ENCODE measurements around the gene SRCIN1. TPM values are rescaled to one million over a fixed set of nuclear protein-coding genes. Genes with fewer than 3 reads are reported as not detected.

Gene SRCIN1
- total and polyA plus RNA-seq, 3 experiments from 2014 or later, result 0.04 to 0.50 TPM; not detected in 1

DNA sequence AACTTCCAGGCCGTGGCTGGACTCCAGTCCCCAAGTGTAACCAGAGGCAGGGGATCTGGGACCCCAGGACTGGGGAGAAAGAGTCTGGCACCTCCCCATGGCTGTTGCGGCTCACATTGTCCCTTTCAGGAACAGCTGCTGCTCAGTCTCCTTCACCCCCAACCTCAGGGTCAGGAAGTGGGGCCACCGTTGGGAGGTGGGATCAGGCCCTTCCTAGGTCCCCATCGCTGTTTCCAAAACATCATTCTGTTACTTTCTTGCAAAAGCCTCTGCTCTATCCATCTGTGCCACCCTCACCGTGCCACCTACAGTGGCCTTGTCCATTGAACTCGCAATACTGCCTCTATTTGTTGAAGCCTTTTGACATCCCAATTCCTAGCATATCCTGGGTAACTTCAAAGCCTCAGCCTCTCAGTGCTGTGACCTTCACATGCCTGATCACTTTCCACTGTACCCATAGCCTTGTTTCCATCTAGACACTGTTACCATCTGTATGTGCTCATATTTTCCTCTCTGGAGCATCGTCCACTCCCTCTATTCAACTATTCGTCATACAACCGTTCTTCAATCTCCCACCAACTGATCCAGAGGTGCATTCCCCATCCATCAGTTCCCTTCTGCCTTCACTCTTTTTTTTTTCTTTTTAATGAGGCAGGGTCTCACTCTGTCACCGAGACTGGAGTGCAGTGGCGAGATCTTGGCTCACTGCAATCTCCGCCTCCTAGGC lies 15.0 kb upstream of the SRCIN1 start:
- Histone ChIP-seq H3K4me3 (ENCODE audit: low read length) (no peak overlapping the region), H3K9me3 (ENCODE audit: low read length) (no peaks in the 10 kb centered on the region), H3K27ac (ENCODE audit: low read depth, low read length) (no peak overlapping the region), H3K36me3 (ENCODE audit: insufficient read depth, low read length) (no peaks in the 10 kb centered on the region), H3K27me3 (ENCODE audit: insufficient read depth, low read length, poor library complexity, severe bottlenecking) (peaks cover 6% of the 10 kb centered on the region), H3K4me1 (ENCODE audit: insufficient read depth, low read length) (no peaks in the 10 kb centered on the region)
- POLR2A ChIA-PET, result no interaction called here
- Mint-ChIP-seq H3K4me1 (peaks cover 5 to 11% (median 5%) of the 10 kb centered on the region in 3 donors), H3K27me3 (peaks cover 23 to 61% of the 10 kb centered on the region in 2 donors), H3K4me3 (no peak overlapping the region), H3K36me3 (peaks cover 0 to 1% (median 0%) of the 10 kb centered on the region in 3 donors), H3K9me3 (no peaks in the 10 kb centered on the region), H3K27ac (no peak overlapping the region)
- DNase-seq, result no peak
- CTCF ChIA-PET, result interaction anchor here (1.4 kb wide), 1 partner anchor 42 kb away, joined by 4 read pairs; no protein-coding TSS in a partner anchor

DNA sequence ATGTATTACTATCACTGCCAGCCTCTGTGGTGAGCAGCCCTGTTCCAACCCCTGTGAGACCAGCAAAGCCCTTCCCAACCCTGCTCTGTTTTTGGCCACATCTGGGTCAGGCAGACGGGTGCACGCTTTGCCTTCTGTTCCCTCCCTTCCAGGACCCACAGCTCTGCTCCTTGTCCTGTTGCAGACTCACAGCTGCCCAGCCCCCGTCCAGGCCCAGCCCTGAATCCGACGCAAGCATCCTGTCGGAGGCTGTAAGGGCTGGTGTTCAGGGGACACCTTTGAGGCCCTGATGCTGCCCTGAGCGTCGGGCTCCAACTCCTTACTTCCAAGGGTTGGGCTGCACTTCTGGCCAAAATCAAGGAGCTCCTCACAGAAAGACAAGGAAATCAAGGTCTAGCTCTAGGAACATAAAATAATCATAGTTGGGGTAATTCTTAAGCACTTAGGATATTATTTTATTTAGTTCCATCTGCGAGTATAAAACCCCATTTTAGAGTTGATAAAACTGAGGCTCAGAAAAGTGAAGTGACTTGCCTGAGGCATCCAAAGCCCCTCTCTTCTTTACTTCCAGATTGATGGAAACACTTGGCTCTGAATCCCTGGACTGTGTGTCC lies 14.3 kb upstream of the SRCIN1 start:
- peaks cover 0 to 1% (median 0%) of the 10 kb centered on the region in 3 donors for H3K36me3 Mint-ChIP-seq
- H3K4me1 ChIP-seq (ENCODE audit: insufficient read depth, low read length), result no peaks in the 10 kb centered on the region
- no peak for DNase-seq
- no peak overlapping the region for H3K4me3 Mint-ChIP-seq
- no peaks in the 10 kb centered on the region for H3K36me3 ChIP-seq (ENCODE audit: insufficient read depth, low read length)
- peaks cover 6% of the 10 kb centered on the region for H3K27me3 ChIP-seq (ENCODE audit: insufficient read depth, low read length, poor library complexity, severe bottlenecking)
- H3K27ac ChIP-seq (ENCODE audit: low read depth, low read length), result no peak overlapping the region
- H3K4me1 Mint-ChIP-seq, result peaks cover 5 to 7% (median 5%) of the 10 kb centered on the region in 3 donors
- POLR2A ChIA-PET, result no interaction called here
- H3K4me3 ChIP-seq (ENCODE audit: low read length), result no peak overlapping the region
- H3K9me3 Mint-ChIP-seq, result no peaks in the 10 kb centered on the region
- no peaks in the 10 kb centered on the region for H3K9me3 ChIP-seq (ENCODE audit: low read length)
- H3K27ac Mint-ChIP-seq, result no peak overlapping the region
- CTCF ChIA-PET, result interaction anchor here (1.4 kb wide), 1 partner anchor 43 kb away, joined by 4 read pairs; no protein-coding TSS in a partner anchor
- H3K27me3 Mint-ChIP-seq, result peaks cover 20 to 56% of the 10 kb centered on the region in 2 donors

DNA sequence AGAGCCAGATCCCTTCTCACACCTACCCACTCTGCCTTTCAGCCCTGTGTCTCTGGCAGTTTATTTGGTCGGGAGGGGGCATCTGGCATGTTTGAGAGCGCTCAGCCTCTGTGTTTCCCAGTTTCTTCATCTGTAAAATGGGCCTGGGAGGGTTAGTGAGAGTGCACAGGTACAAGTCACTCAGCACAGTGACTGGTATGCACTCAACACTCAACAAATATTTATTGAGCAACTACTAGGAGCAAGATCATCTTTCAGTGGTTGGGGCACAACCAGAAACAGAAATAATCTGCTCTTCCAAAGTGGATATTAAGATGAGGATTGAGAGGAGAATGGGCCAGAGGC lies 13.7 kb upstream of the SRCIN1 start:
- DNase-seq, result no peak
- no peak overlapping the region for H3K4me3 Mint-ChIP-seq
- no peaks in the 10 kb centered on the region for H3K36me3 ChIP-seq (ENCODE audit: insufficient read depth, low read length)
- H3K36me3 Mint-ChIP-seq, result peaks cover 0 to 1% (median 0%) of the 10 kb centered on the region in 3 donors
- H3K27me3 ChIP-seq (ENCODE audit: insufficient read depth, low read length, poor library complexity, severe bottlenecking), result peaks cover 6% of the 10 kb centered on the region
- ChIA-PET POLR2A (no interaction called here), CTCF (interaction anchor here (1.4 kb wide), 1 partner anchor 43 kb away, joined by 4 read pairs; no protein-coding TSS in a partner anchor)
- no peaks in the 10 kb centered on the region for H3K9me3 ChIP-seq (ENCODE audit: low read length)
- peaks cover 22 to 53% of the 10 kb centered on the region in 2 donors for H3K27me3 Mint-ChIP-seq
- no peaks in the 10 kb centered on the region for H3K9me3 Mint-ChIP-seq
- no peak overlapping the region for H3K4me3 ChIP-seq (ENCODE audit: low read length)
- peaks cover under 1 to 1% (median under 1%) of the 10 kb centered on the region in 3 donors for H3K4me1 Mint-ChIP-seq
- no peak overlapping the region for H3K27ac Mint-ChIP-seq
- H3K4me1 ChIP-seq (ENCODE audit: insufficient read depth, low read length), result no peaks in the 10 kb centered on the region
- H3K27ac ChIP-seq (ENCODE audit: low read depth, low read length), result no peak overlapping the region

DNA sequence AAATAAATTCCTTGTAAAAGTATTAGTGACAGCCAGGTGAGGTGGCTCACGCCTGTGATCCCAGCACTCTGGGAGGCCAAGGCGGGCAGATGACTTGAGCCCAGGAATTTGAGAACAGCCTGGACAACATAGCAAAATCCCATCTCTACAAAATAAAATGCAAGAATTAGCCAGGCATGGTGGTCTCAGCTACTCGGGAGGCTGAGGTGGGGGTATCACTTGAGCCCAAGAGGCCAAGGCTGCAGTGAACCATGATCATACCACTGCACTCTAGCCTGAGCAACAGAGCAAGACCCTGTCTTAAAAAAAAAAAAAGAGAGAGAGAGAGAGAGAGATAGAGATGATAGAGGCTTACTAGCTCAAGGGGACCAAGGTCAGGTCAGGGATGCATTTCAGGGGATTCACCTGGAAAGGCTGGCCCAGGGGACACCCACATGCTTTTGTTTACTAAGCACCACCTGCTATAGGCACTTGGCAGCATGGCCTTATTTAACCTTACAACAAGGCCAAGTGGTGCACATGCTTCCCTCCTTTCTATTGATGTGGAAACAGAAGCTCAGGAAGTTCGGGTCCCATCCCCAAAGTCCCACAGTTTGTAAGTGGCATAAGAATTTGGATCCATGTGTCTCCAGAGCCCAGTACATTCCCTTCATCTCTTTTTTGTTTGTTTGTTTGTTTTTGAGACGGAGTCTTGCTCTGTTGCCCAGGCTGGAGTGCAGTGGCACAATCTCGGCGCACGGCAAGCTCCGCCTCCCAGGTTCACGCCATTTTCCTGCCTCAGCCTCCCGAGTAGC lies 12.4 kb upstream of the SRCIN1 start:
- no peak for DNase-seq
- H3K4me3 ChIP-seq (ENCODE audit: low read length), result no peak overlapping the region
- Mint-ChIP-seq H3K27ac (no peak overlapping the region), H3K36me3 (peaks cover 0 to 1% (median 0%) of the 10 kb centered on the region in 3 donors), H3K4me3 (no peak overlapping the region), H3K9me3 (no peaks in the 10 kb centered on the region), H3K27me3 (peaks cover 31 to 62% of the 10 kb centered on the region in 2 donors), H3K4me1 (no peaks in the 10 kb centered on the region)
- ChIA-PET POLR2A (no interaction called here), CTCF (interaction anchor here (0.7 kb wide), 1 partner anchor 62 kb away, joined by 3 read pairs; no protein-coding TSS in a partner anchor)
- H3K36me3 ChIP-seq (ENCODE audit: insufficient read depth, low read length), result no peaks in the 10 kb centered on the region
- H3K9me3 ChIP-seq (ENCODE audit: low read length), result no peaks in the 10 kb centered on the region
- peaks cover 6% of the 10 kb centered on the region for H3K27me3 ChIP-seq (ENCODE audit: insufficient read depth, low read length, poor library complexity, severe bottlenecking)
- no peak overlapping the region for H3K27ac ChIP-seq (ENCODE audit: low read depth, low read length)
- no peaks in the 10 kb centered on the region for H3K4me1 ChIP-seq (ENCODE audit: insufficient read depth, low read length)

DNA sequence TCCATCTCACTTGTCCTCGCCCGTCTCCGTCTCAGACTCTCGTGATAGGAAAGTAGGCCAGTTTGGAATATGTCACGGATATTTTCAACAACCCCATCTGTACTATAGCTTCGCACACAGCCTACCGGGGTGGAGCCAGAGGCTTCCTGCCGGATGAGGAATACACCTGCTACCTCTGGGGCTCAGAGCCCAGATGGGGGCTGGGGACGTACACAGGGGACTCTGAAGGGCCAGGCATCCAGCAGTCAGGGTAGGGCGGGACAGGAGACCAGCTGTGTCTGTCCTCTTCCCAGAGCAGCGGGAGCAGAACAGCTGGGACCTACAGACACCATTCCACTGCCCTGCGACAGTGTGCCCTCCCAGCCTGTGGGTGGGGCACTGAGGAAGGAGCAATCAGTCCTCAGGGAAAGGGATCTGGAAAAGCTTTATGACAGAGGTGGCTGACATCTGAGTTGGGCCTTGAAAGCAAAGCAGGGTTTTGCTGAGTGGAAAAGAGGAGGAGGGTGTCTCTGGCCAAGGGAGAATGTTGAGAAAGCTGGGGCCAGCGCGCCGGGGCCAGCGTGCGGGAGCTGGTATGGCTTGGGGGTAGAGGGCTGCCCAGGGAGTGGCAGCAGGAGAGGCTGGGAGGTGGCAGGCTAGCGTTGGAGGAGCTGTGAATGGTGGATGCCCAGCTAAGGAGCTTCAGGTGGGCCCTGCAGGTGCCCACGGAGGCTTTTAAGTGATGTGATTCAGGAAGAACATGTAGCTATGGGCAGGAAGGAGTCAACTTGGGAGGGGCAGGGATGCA lies 11.5 kb upstream of the SRCIN1 start:
- CTCF ChIA-PET, result interaction anchor here (0.7 kb wide), 1 partner anchor 61 kb away, joined by 3 read pairs; no protein-coding TSS in a partner anchor
- H3K27ac Mint-ChIP-seq, result peak overlapping the region in 1 of 8 donors; percentile 83
- H3K4me1 Mint-ChIP-seq, result no peaks in the 10 kb centered on the region
- H3K36me3 Mint-ChIP-seq, result peaks cover 0 to 1% (median 0%) of the 10 kb centered on the region in 3 donors
- peaks cover 32 to 63% of the 10 kb centered on the region in 2 donors for H3K27me3 Mint-ChIP-seq
- H3K36me3 ChIP-seq (ENCODE audit: insufficient read depth, low read length), result no peaks in the 10 kb centered on the region
- peaks cover 0 to under 1% (median 0%) of the 10 kb centered on the region in 5 donors for H3K9me3 Mint-ChIP-seq
- no peaks in the 10 kb centered on the region for H3K9me3 ChIP-seq (ENCODE audit: low read length)
- no peak overlapping the region for H3K27ac ChIP-seq (ENCODE audit: low read depth, low read length)
- H3K4me1 ChIP-seq (ENCODE audit: insufficient read depth, low read length), result no peaks in the 10 kb centered on the region
- POLR2A ChIA-PET, result no interaction called here
- DNase-seq, result no peak
- H3K4me3 ChIP-seq (ENCODE audit: low read length), result no peak overlapping the region
- H3K27me3 ChIP-seq (ENCODE audit: insufficient read depth, low read length, poor library complexity, severe bottlenecking), result peaks cover under 1% of the 10 kb centered on the region
- no peak overlapping the region for H3K4me3 Mint-ChIP-seq

DNA sequence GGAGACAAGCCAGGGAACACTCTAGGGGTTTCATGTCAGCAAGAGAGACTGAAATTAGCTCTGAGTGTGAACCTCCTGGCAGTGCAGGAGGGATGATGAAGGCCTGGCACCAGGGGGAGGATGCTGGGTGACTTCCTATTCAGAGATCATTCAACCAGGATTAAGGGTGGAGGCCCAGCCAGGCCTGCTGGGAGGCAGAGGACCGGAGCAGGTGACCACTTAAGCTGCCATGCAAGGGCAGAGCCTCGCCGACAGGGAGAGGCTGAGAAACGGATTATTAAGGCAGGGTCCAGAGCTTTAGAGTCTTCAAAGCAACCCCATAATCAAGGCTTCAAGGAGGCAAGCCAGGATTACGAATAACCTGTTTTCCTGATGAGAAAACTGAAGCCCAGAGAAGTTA lies 10.6 kb upstream of the SRCIN1 start:
- no peak overlapping the region for H3K4me3 Mint-ChIP-seq
- ChIA-PET POLR2A (no interaction called here), CTCF (interaction anchor here (0.9 kb wide), 1 partner anchor 9 kb away, joined by 3 read pairs; no protein-coding TSS in a partner anchor)
- no peaks in the 10 kb centered on the region for H3K36me3 ChIP-seq (ENCODE audit: insufficient read depth, low read length)
- no peaks in the 10 kb centered on the region for H3K4me1 ChIP-seq (ENCODE audit: insufficient read depth, low read length)
- H3K9me3 ChIP-seq (ENCODE audit: low read length), result no peaks in the 10 kb centered on the region
- H3K36me3 Mint-ChIP-seq, result peaks cover 0 to 1% (median 0%) of the 10 kb centered on the region in 3 donors
- H3K27me3 Mint-ChIP-seq, result peaks cover 36 to 63% of the 10 kb centered on the region in 2 donors
- DNase-seq, result no peak
- H3K27ac Mint-ChIP-seq, result peak overlapping the region in 1 of 8 donors; percentile 47
- H3K9me3 Mint-ChIP-seq, result peaks cover 0 to 5% (median 3%) of the 10 kb centered on the region in 5 donors
- H3K27me3 ChIP-seq (ENCODE audit: insufficient read depth, low read length, poor library complexity, severe bottlenecking), result peaks cover 4% of the 10 kb centered on the region
- H3K27ac ChIP-seq (ENCODE audit: low read depth, low read length), result no peak overlapping the region
- H3K4me1 Mint-ChIP-seq, result no peaks in the 10 kb centered on the region
- no peak overlapping the region for H3K4me3 ChIP-seq (ENCODE audit: low read length)

DNA sequence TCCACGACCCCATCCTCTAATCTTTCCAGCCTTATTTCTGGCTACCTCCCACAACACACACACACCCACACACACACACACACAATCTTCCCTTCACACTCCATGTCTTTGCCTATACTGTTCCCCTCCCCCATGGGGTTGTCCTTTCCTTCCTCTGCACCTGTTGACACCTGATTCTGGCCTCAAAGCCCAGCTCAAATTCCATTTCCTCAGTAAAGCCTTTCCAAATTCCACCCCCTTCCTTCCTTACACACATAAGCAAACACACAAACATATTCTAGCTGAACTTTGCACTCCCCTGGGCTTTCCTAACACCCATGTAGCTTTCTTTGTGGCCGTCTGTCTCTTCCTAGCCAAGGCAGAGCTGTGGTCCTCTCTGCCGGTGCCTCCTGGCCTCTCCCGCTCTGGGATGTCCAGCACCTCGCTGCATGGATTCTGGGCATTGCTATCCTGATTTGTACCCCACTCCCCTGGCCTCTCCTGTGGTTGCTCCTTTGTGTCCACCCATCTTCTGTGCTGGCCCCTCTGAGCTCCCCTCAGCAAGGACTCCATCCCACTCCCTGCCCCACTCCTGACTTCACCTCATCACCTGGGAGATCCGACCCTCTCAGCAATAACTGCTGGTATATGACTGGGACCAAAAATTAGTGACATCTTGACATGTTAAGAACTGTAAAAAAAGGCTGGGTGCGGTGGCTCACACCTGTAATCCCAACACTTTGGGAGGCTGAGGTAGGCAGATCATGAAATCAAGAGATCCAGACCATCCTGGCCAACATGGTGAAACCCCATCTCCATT lies 8.4 kb upstream of the SRCIN1 start:
- CTCF ChIA-PET, result no interaction called here
- no peak for DNase-seq
- Mint-ChIP-seq H3K9me3 (peaks cover 0 to 5% (median 3%) of the 10 kb centered on the region in 5 donors), H3K4me1 (no peaks in the 10 kb centered on the region), H3K27ac (no peak overlapping the region), H3K4me3 (peak overlapping the region in 1 of 7 donors; percentile 51), H3K36me3 (no peaks in the 10 kb centered on the region), H3K27me3 (peaks cover 48 to 57% of the 10 kb centered on the region in 2 donors)
- Histone ChIP-seq H3K27me3 (ENCODE audit: insufficient read depth, low read length, poor library complexity, severe bottlenecking) (peaks cover 18% of the 10 kb centered on the region), H3K27ac (ENCODE audit: low read depth, low read length) (no peak overlapping the region), H3K4me3 (ENCODE audit: low read length) (no peak overlapping the region), H3K36me3 (ENCODE audit: insufficient read depth, low read length) (no peaks in the 10 kb centered on the region), H3K9me3 (ENCODE audit: low read length) (no peaks in the 10 kb centered on the region), H3K4me1 (ENCODE audit: insufficient read depth, low read length) (no peaks in the 10 kb centered on the region)
- POLR2A ChIA-PET, result no interaction called here
